WERI-Rb-1 (cell line): Measurements from ENCODE around the gene CD28.

Experiments
- DNase-seq: peaks from one replicate; pipeline ENCODE4 v3.0.0-alpha.2; 2020
- H3K27ac ChIP-seq: fragments of 250-450 bp; sonication (Bioruptor Pico); 2 replicates; pipeline ENCODE4 v1.5.1; 2020; ENCODE audit warnings: mild to moderate bottlenecking, moderate library complexity
- H3K27me3 ChIP-seq: fragments of 250-450 bp; sonication (Bioruptor Pico); 2 replicates; pipeline ENCODE4 v1.5.1; 2021; ENCODE audit warnings: mild to moderate bottlenecking, low read depth, moderate library complexity; ENCODE audit not compliant: insufficient read depth, severe bottlenecking
- H3K36me3 ChIP-seq: fragments of 250-450 bp; sonication (Bioruptor Pico); 2 replicates; pipeline ENCODE4 v1.5.1; 2020; ENCODE audit warnings: mild to moderate bottlenecking, moderate library complexity
- H3K4me3 ChIP-seq: 2 replicates; pipeline ENCODE4 v1.5.1; 2011; ENCODE audit warnings: low read depth, mild to moderate bottlenecking, control low read depth, low read length
- H3K9me3 ChIP-seq: fragments of 250-450 bp; sonication (Bioruptor Pico); 2 replicates; pipeline ENCODE4 v1.5.1; 2021; ENCODE audit warnings: mild to moderate bottlenecking, moderate library complexity; ENCODE audit not compliant: severe bottlenecking
- TF ChIP-seq, protein P1 (sequence below): IDR thresholded peaks from 2 replicates; pipeline ENCODE4 v1.5.1; 2011; ENCODE audit warnings: low read depth, mild to moderate bottlenecking, control low read depth, inconsistent platforms, low read length

CD28 gene

GRCh38 chr2:203687165-203687564 is 19.3 kb upstream of the CD28 start:
- TF ChIP-seq, protein P1, sequence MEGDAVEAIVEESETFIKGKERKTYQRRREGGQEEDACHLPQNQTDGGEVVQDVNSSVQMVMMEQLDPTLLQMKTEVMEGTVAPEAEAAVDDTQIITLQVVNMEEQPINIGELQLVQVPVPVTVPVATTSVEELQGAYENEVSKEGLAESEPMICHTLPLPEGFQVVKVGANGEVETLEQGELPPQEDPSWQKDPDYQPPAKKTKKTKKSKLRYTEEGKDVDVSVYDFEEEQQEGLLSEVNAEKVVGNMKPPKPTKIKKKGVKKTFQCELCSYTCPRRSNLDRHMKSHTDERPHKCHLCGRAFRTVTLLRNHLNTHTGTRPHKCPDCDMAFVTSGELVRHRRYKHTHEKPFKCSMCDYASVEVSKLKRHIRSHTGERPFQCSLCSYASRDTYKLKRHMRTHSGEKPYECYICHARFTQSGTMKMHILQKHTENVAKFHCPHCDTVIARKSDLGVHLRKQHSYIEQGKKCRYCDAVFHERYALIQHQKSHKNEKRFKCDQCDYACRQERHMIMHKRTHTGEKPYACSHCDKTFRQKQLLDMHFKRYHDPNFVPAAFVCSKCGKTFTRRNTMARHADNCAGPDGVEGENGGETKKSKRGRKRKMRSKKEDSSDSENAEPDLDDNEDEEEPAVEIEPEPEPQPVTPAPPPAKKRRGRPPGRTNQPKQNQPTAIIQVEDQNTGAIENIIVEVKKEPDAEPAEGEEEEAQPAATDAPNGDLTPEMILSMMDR, result no peak
- no peak overlapping the region for H3K4me3 ChIP-seq
- no peaks in the 10 kb centered on the region for H3K9me3 ChIP-seq
- no peak overlapping the region for H3K27ac ChIP-seq
- DNase-seq, result no peak
- no peaks in the 10 kb centered on the region for H3K27me3 ChIP-seq
- H3K36me3 ChIP-seq, result no peaks in the 10 kb centered on the region

- no peak for DNase-seq
- TF ChIP-seq, protein P1, result no peak
- Histone ChIP-seq H3K9me3 (no peaks in the 10 kb centered on the region), H3K36me3 (no peaks in the 10 kb centered on the region), H3K4me3 (no peak overlapping the region), H3K27me3 (no peaks in the 10 kb centered on the region), H3K27ac (no peak overlapping the region)
Measured at GRCh38 chr2:203688798-203689197, 17.6 kb upstream of the CD28 start.

DNA sequence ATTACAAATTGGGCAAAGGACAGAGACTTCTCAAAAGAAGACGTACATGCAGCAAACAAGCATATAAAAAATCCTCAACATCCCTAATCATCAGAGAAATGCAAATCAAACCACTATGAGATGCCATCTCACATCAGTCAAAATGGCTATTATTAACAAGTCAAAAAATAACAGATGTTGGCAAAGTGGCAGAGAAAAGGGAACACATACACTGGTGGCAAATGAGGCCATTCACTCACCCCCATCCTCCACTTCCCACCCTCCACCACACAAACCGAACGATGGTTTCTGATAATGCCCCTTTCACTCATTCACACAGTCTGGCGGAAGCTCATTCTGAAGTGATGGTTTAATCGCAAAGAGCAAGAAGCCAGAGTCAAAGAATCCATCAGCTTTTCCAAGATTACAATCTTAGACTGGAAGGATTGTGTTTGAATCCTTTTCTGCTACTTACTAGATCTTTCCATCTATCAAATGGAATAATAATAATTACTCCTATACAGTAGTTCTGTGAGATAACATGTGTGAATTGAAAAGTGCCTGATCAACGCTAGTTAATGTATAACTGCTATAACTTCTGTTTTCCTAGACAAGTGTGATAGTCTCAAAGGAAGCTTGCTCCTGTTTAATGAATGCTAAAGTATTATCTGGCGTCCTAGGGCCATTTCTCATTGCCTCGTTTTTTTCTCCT is 16.9 kb upstream of the CD28 start:
- TF ChIP-seq, protein P1, result no peak
- Histone ChIP-seq H3K27ac (no peak overlapping the region), H3K9me3 (no peaks in the 10 kb centered on the region), H3K4me3 (no peak overlapping the region), H3K27me3 (no peaks in the 10 kb centered on the region), H3K36me3 (no peaks in the 10 kb centered on the region)
- no peak for DNase-seq

- H3K36me3 ChIP-seq, result no peaks in the 10 kb centered on the region
- H3K9me3 ChIP-seq, result no peaks in the 10 kb centered on the region
- TF ChIP-seq, protein P1, result no peak
- DNase-seq, result peak; percentile 34
- H3K27me3 ChIP-seq, result no peaks in the 10 kb centered on the region
- no peak overlapping the region for H3K4me3 ChIP-seq
- no peak overlapping the region for H3K27ac ChIP-seq
Measured at GRCh38 chr2:203690117-203690431, 16.4 kb upstream of the CD28 start.

GRCh38 chr2:203690441-203691047 is 15.9 kb upstream of the CD28 start:
- H3K4me3 ChIP-seq, result no peak overlapping the region
- no peaks in the 10 kb centered on the region for H3K27me3 ChIP-seq
- DNase-seq, result no peak
- H3K27ac ChIP-seq, result no peak overlapping the region
- TF ChIP-seq, protein P1, result no peak
- H3K9me3 ChIP-seq, result no peaks in the 10 kb centered on the region
- H3K36me3 ChIP-seq, result no peaks in the 10 kb centered on the region

- Histone ChIP-seq H3K27ac (no peak overlapping the region), H3K36me3 (no peaks in the 10 kb centered on the region), H3K4me3 (no peak overlapping the region), H3K27me3 (no peaks in the 10 kb centered on the region), H3K9me3 (no peaks in the 10 kb centered on the region)
- TF ChIP-seq, protein P1, result no peak
- no peak for DNase-seq
Measured at GRCh38 chr2:203691149-203691548, 15.3 kb upstream of the CD28 start.
